Measurements from ENCODE around the gene LGALS4. TPM values are rescaled to one million over a fixed set of nuclear protein-coding genes. Genes with fewer than 3 reads are reported as not detected.
"Not testable (repeated sequence)": the region's sequence is repeated elsewhere in the genome, so short reads cannot be mapped to it uniquely, and the experiment has no call there.

LGALS4 gene
- total RNA-seq, 2 donors from 2014 or later: 6,357 to 8,309 TPM

- no peaks in the 10 kb centered on the region for H3K4me1 ChIP-seq
- H3K27me3 ChIP-seq: no peaks in the 10 kb centered on the region
- H3K9ac ChIP-seq (ENCODE audit: low read depth in 2 of 2, low read length in 2 of 2): no peak overlapping the region
- intact Hi-C loops (cut with DNase I): no loop called here
- TF ChIP-seq CTCF (IDR thresholded peaks at IDR 0.05): no peak
- H3K27ac ChIP-seq: no peak overlapping the region
- DNase-seq: no peak
- H3K4me3 ChIP-seq: no peak overlapping the region
- no peaks in the 10 kb centered on the region for H3K36me3 ChIP-seq
- H3K9me3 ChIP-seq: no peaks in the 10 kb centered on the region
Measured at GRCh38 chr19:38796154-38796553, 16.6 kb downstream of the LGALS4 start.

- H3K36me3 ChIP-seq: no peaks in the 10 kb centered on the region
- no peak for DNase-seq
- no peak overlapping the region for H3K9ac ChIP-seq (ENCODE audit: low read depth in 2 of 2, low read length in 2 of 2)
- no peaks in the 10 kb centered on the region for H3K27me3 ChIP-seq
- H3K4me3 ChIP-seq: no peak overlapping the region
- H3K9me3 ChIP-seq: no peaks in the 10 kb centered on the region
- no peak for TF ChIP-seq CTCF (IDR thresholded peaks at IDR 0.05)
- H3K27ac ChIP-seq: no peak overlapping the region
- H3K4me1 ChIP-seq: no peaks in the 10 kb centered on the region
- intact Hi-C loops (cut with DNase I): no loop called here
Measured at GRCh38 chr19:38795549-38795948, 17.2 kb downstream of the LGALS4 start.

GRCh38 chr19:38793671-38794070, 19.1 kb downstream of the LGALS4 start:
- no peak for TF ChIP-seq CTCF (IDR thresholded peaks at IDR 0.05)
- H3K27ac ChIP-seq: no peak overlapping the region
- no peaks in the 10 kb centered on the region for H3K27me3 ChIP-seq
- H3K9me3 ChIP-seq: no peaks in the 10 kb centered on the region
- intact Hi-C loops (cut with DNase I): no loop called here
- no peak for DNase-seq
- no peaks in the 10 kb centered on the region for H3K36me3 ChIP-seq
- no peak overlapping the region for H3K9ac ChIP-seq (ENCODE audit: low read depth in 2 of 2, low read length in 2 of 2)
- no peak overlapping the region for H3K4me3 ChIP-seq
- H3K4me1 ChIP-seq: no peaks in the 10 kb centered on the region

GRCh38 chr19:38793177-38793576, 19.6 kb downstream of the LGALS4 start:
- no peaks in the 10 kb centered on the region for H3K27me3 ChIP-seq
- no peak overlapping the region for H3K27ac ChIP-seq
- H3K4me3 ChIP-seq: no peak overlapping the region
- H3K4me1 ChIP-seq: no peaks in the 10 kb centered on the region
- no peak for DNase-seq
- no peaks in the 10 kb centered on the region for H3K36me3 ChIP-seq
- H3K9ac ChIP-seq (ENCODE audit: low read depth in 2 of 2, low read length in 2 of 2): no peak overlapping the region
- TF ChIP-seq CTCF (IDR thresholded peaks at IDR 0.05): no peak
- H3K9me3 ChIP-seq: no peaks in the 10 kb centered on the region
- intact Hi-C loops (cut with DNase I): no loop called here

GRCh38 chr19:38792250-38793111, 20.3 kb downstream of the LGALS4 start:
- peak; percentile 69 for DNase-seq
- Histone ChIP-seq H3K27ac (no peak overlapping the region), H3K27me3 (no peaks in the 10 kb centered on the region), H3K9ac (ENCODE audit: low read depth in 2 of 2, low read length in 2 of 2) (peak overlapping the region in 1 of 2 donors; percentile 6), H3K4me3 (peak overlapping the region; percentile 6), H3K4me1 (no peaks in the 10 kb centered on the region), H3K9me3 (no peaks in the 10 kb centered on the region), H3K36me3 (no peaks in the 10 kb centered on the region)
- peak; percentile 32 for TF ChIP-seq CTCF (IDR thresholded peaks at IDR 0.05)
- intact Hi-C loops (cut with DNase I): no loop called here

- H3K36me3 ChIP-seq; H3K4me3 ChIP-seq; H3K9me3 ChIP-seq; H3K27me3 ChIP-seq; DNase-seq; H3K9ac ChIP-seq (ENCODE audit: low read depth in 2 of 2, low read length in 2 of 2); H3K27ac ChIP-seq; intact Hi-C loops (cut with DNase I); H3K4me1 ChIP-seq: not testable (repeated sequence)
Measured at GRCh38 chr19:38791451-38792064, 21.2 kb downstream of the LGALS4 start.

- H3K4me1 ChIP-seq; H3K9ac ChIP-seq (ENCODE audit: low read depth in 2 of 2, low read length in 2 of 2); H3K9me3 ChIP-seq; H3K4me3 ChIP-seq; H3K27ac ChIP-seq; H3K27me3 ChIP-seq; DNase-seq; H3K36me3 ChIP-seq; intact Hi-C loops (cut with DNase I): not testable (repeated sequence)
Measured at GRCh38 chr19:38790507-38791403, 22.0 kb downstream of the LGALS4 start.
